ENCODE results near the gene FXYD6. TPM values are rescaled to one million over a fixed set of nuclear protein-coding genes. Genes with fewer than 3 reads are reported as not detected.

FXYD6 gene
- total and polyA plus RNA-seq, 7 experiments from 2014 or later = 0.10 to 5.4 (median 0.98) TPM; not detected in 4

GRCh38 chr11:117860139-117860538 is 16.3 kb downstream of the FXYD6 start:
- CTCF ChIA-PET = interaction anchor here (1.2 kb wide), 1 partner anchor 87 kb away, joined by 3 read pairs; no protein-coding TSS in a partner anchor
- peaks cover 0 to 2% (median 0%) of the 10 kb centered on the region in 11 donors for H3K9me3 Mint-ChIP-seq
- DNase-seq = no peak
- H3K27me3 Mint-ChIP-seq = peaks cover 0 to 26% (median 7%) of the 10 kb centered on the region in 5 donors
- no peaks in the 10 kb centered on the region for H3K36me3 Mint-ChIP-seq
- peaks cover 0 to 9% (median 0%) of the 10 kb centered on the region in 7 donors for H3K4me1 Mint-ChIP-seq
- POLR2A ChIA-PET = no interaction called here
- H3K4me1 ChIP-seq (ENCODE audit: control insufficient read depth in 2 of 2, insufficient read depth in 2 of 2, low read length in 2 of 2) = no peaks in the 10 kb centered on the region
- H3K4me3 ChIP-seq (ENCODE audit: low read length) = no peak overlapping the region
- intact Hi-C loops (cut with micrococcal nuclease) = no loop called here
- H3K27ac ChIP-seq (ENCODE audit: low read depth, low read length) = no peak overlapping the region
- H3K9me3 ChIP-seq (ENCODE audit: control insufficient read depth in 2 of 3, low read length in 3 of 3) = no peaks in the 10 kb centered on the region
- no peaks in the 10 kb centered on the region for H3K27me3 ChIP-seq (ENCODE audit: control insufficient read depth in 2 of 2, insufficient read depth in 2 of 2, low read length in 2 of 2)
- no peak for ATAC-seq
- H3K36me3 ChIP-seq (ENCODE audit: control insufficient read depth in 2 of 3, insufficient read depth in 3 of 3, low read length in 3 of 3) = no peaks in the 10 kb centered on the region
- H3K27ac Mint-ChIP-seq = no peak overlapping the region
- no peak overlapping the region for H3K4me3 Mint-ChIP-seq

DNA sequence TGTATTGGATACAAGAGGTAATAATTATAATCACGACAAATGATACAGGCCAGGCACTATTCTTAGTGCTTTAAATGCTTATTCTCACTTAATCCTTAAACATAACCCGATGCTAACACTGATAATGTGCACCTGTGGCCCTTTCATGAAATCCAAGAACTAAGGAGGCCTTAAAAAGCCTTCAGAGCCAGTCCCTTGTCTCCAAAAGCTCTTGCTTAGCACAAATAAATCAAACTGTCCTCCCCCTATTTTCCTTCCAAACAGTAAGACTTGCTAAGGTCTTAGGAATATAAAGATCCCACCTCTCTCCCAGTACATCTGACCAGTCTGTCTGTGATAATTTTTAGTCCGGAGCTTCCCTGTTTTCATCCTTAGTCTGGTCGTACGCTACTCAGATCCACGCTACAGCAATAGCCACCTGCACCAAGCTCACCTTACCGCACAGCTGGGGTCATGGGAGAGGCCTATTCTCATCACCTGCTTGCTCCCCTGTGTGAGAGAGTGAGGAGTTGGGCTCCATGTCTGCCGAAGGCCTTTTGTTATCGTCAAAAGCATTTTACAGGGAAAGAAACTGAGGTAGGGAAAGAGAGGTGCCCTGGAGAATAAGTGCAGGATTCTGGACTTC is 16.9 kb downstream of the FXYD6 start:
- Mint-ChIP-seq H3K4me3 (no peak overlapping the region), H3K27me3 (peaks cover 0 to 24% (median 7%) of the 10 kb centered on the region in 5 donors)
- no peaks in the 10 kb centered on the region for H3K9me3 ChIP-seq (ENCODE audit: control insufficient read depth in 2 of 3, low read length in 3 of 3)

GRCh38 chr11:117859061-117859460 is 17.4 kb downstream of the FXYD6 start:
- Histone ChIP-seq H3K4me3 (ENCODE audit: low read length) (no peak overlapping the region), H3K4me1 (ENCODE audit: control insufficient read depth in 2 of 2, insufficient read depth in 2 of 2, low read length in 2 of 2) (no peaks in the 10 kb centered on the region), H3K27me3 (ENCODE audit: control insufficient read depth in 2 of 2, insufficient read depth in 2 of 2, low read length in 2 of 2) (no peaks in the 10 kb centered on the region), H3K27ac (ENCODE audit: low read depth, low read length) (no peak overlapping the region), H3K36me3 (ENCODE audit: control insufficient read depth in 2 of 3, insufficient read depth in 3 of 3, low read length in 3 of 3) (no peaks in the 10 kb centered on the region), H3K9me3 (ENCODE audit: control insufficient read depth in 2 of 3, low read length in 3 of 3) (no peaks in the 10 kb centered on the region)
- H3K36me3 Mint-ChIP-seq = peaks cover 0 to under 1% (median 0%) of the 10 kb centered on the region in 5 donors
- H3K9me3 Mint-ChIP-seq = peaks cover 0 to 1% (median 0%) of the 10 kb centered on the region in 11 donors
- ATAC-seq (no peak), DNase-seq (no peak)
- ChIA-PET POLR2A (no interaction called here), CTCF (no interaction called here)
- no peak overlapping the region for H3K4me3 Mint-ChIP-seq
- H3K27ac Mint-ChIP-seq = no peak overlapping the region
- intact Hi-C loops (cut with micrococcal nuclease) = loop anchor here in 1 of 2 donors (5.0 kb wide), 1 partner anchor 33 kb away; no protein-coding TSS in a partner anchor
- H3K27me3 Mint-ChIP-seq = peaks cover 0 to 27% (median 7%) of the 10 kb centered on the region in 5 donors
- H3K4me1 Mint-ChIP-seq = peaks cover 0 to 9% (median 0%) of the 10 kb centered on the region in 7 donors

More for the DNA sequence above, 16.9 kb downstream of the FXYD6 start:
- intact Hi-C loops (cut with micrococcal nuclease) = loop anchor here in 1 of 2 donors (5.0 kb wide), 1 partner anchor 33 kb away; no protein-coding TSS in a partner anchor
- Mint-ChIP-seq H3K27ac (no peak overlapping the region), H3K9me3 (no peaks in the 10 kb centered on the region), H3K4me1 (peaks cover 0 to 9% (median 0%) of the 10 kb centered on the region in 7 donors), H3K36me3 (no peaks in the 10 kb centered on the region)
- ChIA-PET POLR2A (no interaction called here), CTCF (interaction anchor here (1.2 kb wide), 1 partner anchor 87 kb away, joined by 3 read pairs; no protein-coding TSS in a partner anchor)
- Histone ChIP-seq H3K4me3 (ENCODE audit: low read length) (no peak overlapping the region), H3K27ac (ENCODE audit: low read depth, low read length) (no peak overlapping the region), H3K27me3 (ENCODE audit: control insufficient read depth in 2 of 2, insufficient read depth in 2 of 2, low read length in 2 of 2) (no peaks in the 10 kb centered on the region), H3K4me1 (ENCODE audit: control insufficient read depth in 2 of 2, insufficient read depth in 2 of 2, low read length in 2 of 2) (no peaks in the 10 kb centered on the region), H3K36me3 (ENCODE audit: control insufficient read depth in 2 of 3, insufficient read depth in 3 of 3, low read length in 3 of 3) (no peaks in the 10 kb centered on the region)
- no peak for DNase-seq
- ATAC-seq = no peak

DNA sequence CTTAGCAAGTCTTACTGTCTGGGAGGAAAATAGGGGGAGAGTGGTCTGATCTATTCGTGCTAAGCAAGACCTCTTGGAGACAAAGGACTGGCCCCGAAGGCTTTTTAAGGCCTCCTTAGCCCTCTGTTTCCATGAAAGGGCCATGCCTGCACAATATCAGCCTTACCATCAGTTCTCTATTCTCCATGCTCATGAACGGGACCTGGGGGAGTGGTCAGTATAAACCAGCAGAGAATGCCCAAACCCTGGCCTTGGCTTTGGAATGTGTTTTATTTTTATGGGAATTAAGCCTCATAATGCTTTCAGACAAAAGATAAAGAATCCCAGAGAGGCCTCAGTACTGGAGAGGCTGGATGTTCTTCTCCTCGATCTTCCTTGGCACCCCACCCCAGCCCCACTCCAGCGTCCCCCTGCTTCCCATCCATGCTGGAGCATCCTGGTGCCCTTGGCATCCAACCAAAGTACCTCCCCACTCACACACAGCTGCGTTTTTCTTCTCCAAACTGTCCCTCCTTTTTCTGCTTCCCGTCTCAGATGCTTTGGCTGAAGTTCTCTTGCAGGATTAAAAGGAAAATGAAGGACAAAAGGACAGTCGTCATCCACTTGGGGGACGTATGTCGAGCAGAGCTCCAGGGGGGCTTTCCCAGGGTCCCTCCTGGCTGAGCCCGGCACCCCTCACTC is 18.6 kb downstream of the FXYD6 start:
- Histone ChIP-seq H3K27me3 (ENCODE audit: control insufficient read depth in 2 of 2, insufficient read depth in 2 of 2, low read length in 2 of 2) (no peaks in the 10 kb centered on the region), H3K4me1 (ENCODE audit: control insufficient read depth in 2 of 2, insufficient read depth in 2 of 2, low read length in 2 of 2) (no peaks in the 10 kb centered on the region), H3K36me3 (ENCODE audit: control insufficient read depth in 2 of 3, insufficient read depth in 3 of 3, low read length in 3 of 3) (no peaks in the 10 kb centered on the region), H3K27ac (ENCODE audit: low read depth, low read length) (no peak overlapping the region), H3K9me3 (ENCODE audit: control insufficient read depth in 2 of 3, low read length in 3 of 3) (no peaks in the 10 kb centered on the region), H3K4me3 (ENCODE audit: low read length) (no peak overlapping the region)
- Mint-ChIP-seq H3K4me3 (no peak overlapping the region), H3K27ac (no peak overlapping the region), H3K36me3 (peaks cover 0 to 7% (median 3%) of the 10 kb centered on the region in 5 donors), H3K27me3 (peaks cover 0 to 26% (median 11%) of the 10 kb centered on the region in 5 donors), H3K4me1 (peaks cover 0 to 9% (median 0%) of the 10 kb centered on the region in 7 donors), H3K9me3 (peaks cover 0 to 9% (median 2%) of the 10 kb centered on the region in 11 donors)
- intact Hi-C loops (cut with micrococcal nuclease) = loop anchor here in 1 of 2 donors (5.0 kb wide), 1 partner anchor 34 kb away; no protein-coding TSS in a partner anchor
- CTCF ChIA-PET = interaction anchor here (1.1 kb wide), 1 partner anchor 196 kb away, joined by 3 read pairs; no protein-coding TSS in a partner anchor
- POLR2A ChIA-PET = interaction anchor here (0.6 kb wide), 1 partner anchor 668 kb away, joined by 7 read pairs; no protein-coding TSS in a partner anchor
- no peak for DNase-seq
- no peak for ATAC-seq

DNA sequence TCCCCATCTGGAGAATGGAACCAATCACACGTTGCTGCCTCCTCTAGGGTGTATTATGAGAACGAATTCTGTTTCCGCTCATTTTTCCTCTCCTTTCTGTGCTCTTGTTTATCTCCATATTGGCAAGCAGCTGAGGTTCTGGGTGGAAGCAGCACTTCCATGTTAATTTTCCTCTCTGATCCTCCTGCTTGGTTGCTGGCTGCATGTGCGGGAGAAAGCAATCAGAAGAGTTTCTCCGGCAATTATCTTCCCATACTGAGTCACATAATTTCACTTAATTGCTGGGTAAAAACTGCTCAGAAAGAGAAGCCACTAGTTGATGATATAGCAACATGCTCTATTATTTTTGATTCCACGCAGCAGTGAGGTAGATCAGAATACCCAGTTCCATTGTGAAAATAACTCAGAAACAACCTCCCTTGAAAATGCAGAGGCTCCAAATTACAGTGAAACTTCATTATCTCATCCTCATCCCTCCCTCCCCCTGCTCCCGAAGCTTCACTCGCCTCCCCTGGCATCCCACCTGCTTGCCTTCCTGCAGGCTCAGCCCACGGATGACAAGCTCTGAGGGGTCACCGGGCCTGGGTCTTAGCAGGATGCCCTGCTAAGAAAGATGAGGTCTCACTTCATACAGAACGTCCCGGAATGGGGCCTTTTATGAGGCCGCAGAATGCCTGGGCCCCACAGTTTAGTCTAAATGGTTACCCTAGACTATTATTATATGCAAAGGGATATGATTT is 20.4 kb downstream of the FXYD6 start:
- DNase-seq (no peak), ATAC-seq (no peak)
- Histone ChIP-seq H3K9me3 (ENCODE audit: control insufficient read depth in 2 of 3, low read length in 3 of 3) (no peaks in the 10 kb centered on the region), H3K4me3 (ENCODE audit: low read length) (no peak overlapping the region), H3K36me3 (ENCODE audit: control insufficient read depth in 2 of 3, insufficient read depth in 3 of 3, low read length in 3 of 3) (no peaks in the 10 kb centered on the region), H3K4me1 (ENCODE audit: control insufficient read depth in 2 of 2, insufficient read depth in 2 of 2, low read length in 2 of 2) (no peaks in the 10 kb centered on the region), H3K27me3 (ENCODE audit: control insufficient read depth in 2 of 2, insufficient read depth in 2 of 2, low read length in 2 of 2) (no peaks in the 10 kb centered on the region), H3K27ac (ENCODE audit: low read depth, low read length) (no peak overlapping the region)
- peaks cover 0 to 6% (median 0%) of the 10 kb centered on the region in 7 donors for H3K4me1 Mint-ChIP-seq
- H3K36me3 Mint-ChIP-seq = peaks cover 3 to 14% (median 7%) of the 10 kb centered on the region in 5 donors
- POLR2A ChIA-PET = interaction anchor here (0.6 kb wide), 1 partner anchor 1412 kb away, joined by 3 read pairs; no protein-coding TSS in a partner anchor
- intact Hi-C loops (cut with micrococcal nuclease) = loop anchor here in 1 of 2 donors (5.0 kb wide), 1 partner anchor 36 kb away; no protein-coding TSS in a partner anchor
- H3K4me3 Mint-ChIP-seq = no peak overlapping the region
- H3K9me3 Mint-ChIP-seq = peaks cover 0 to 14% (median 8%) of the 10 kb centered on the region in 11 donors
- no peak overlapping the region for H3K27ac Mint-ChIP-seq
- CTCF ChIA-PET = interaction anchor here (1.8 kb wide), 1 partner anchor 91 kb away, joined by 4 read pairs; no protein-coding TSS in a partner anchor
- peaks cover 0 to 34% (median 15%) of the 10 kb centered on the region in 5 donors for H3K27me3 Mint-ChIP-seq

- DNase-seq (no peak), ATAC-seq (no peak)
- Histone ChIP-seq H3K36me3 (ENCODE audit: control insufficient read depth in 2 of 3, insufficient read depth in 3 of 3, low read length in 3 of 3) (no peaks in the 10 kb centered on the region), H3K4me3 (ENCODE audit: low read length) (no peak overlapping the region), H3K9me3 (ENCODE audit: control insufficient read depth in 2 of 3, low read length in 3 of 3) (no peaks in the 10 kb centered on the region), H3K27ac (ENCODE audit: low read depth, low read length) (no peak overlapping the region), H3K4me1 (ENCODE audit: control insufficient read depth in 2 of 2, insufficient read depth in 2 of 2, low read length in 2 of 2) (no peaks in the 10 kb centered on the region), H3K27me3 (ENCODE audit: control insufficient read depth in 2 of 2, insufficient read depth in 2 of 2, low read length in 2 of 2) (no peaks in the 10 kb centered on the region)
- Mint-ChIP-seq H3K27me3 (peaks cover 0 to 36% (median 15%) of the 10 kb centered on the region in 5 donors), H3K4me3 (no peak overlapping the region), H3K36me3 (peaks cover 3 to 14% (median 7%) of the 10 kb centered on the region in 5 donors), H3K27ac (no peak overlapping the region), H3K9me3 (peaks cover 0 to 14% (median 8%) of the 10 kb centered on the region in 11 donors), H3K4me1 (peaks cover 0 to 6% (median 0%) of the 10 kb centered on the region in 7 donors)
- intact Hi-C loops (cut with micrococcal nuclease) = loop anchor here in 1 of 2 donors (5.0 kb wide), 1 partner anchor 37 kb away; no protein-coding TSS in a partner anchor
- ChIA-PET POLR2A (no interaction called here), CTCF (interaction anchor here (1.8 kb wide), 1 partner anchor 91 kb away, joined by 4 read pairs; no protein-coding TSS in a partner anchor)
Observed at GRCh38 chr11:117855186-117855845, 21.1 kb downstream of the FXYD6 start.

Measured in naive thymus-derived CD4-positive, alpha-beta T cell (primary cell).